Dedifferentiated amniotic fluid mesenchymal stem cell (primary cell): Measurements from ENCODE around the gene HEXA.
A peak's percentile ranks its signal among the peaks of the same experiment; 100 is the strongest.
"Not testable (repeated sequence)": the region's sequence is repeated elsewhere in the genome, so short reads cannot be mapped to it uniquely, and the experiment has no call there.

Experiments
- DNase-seq: peaks from one replicate; pipeline ENCODE4 v3.0.0-alpha.2; 2016; ENCODE audit errors: extremely low spot score

Gene HEXA

DNA sequence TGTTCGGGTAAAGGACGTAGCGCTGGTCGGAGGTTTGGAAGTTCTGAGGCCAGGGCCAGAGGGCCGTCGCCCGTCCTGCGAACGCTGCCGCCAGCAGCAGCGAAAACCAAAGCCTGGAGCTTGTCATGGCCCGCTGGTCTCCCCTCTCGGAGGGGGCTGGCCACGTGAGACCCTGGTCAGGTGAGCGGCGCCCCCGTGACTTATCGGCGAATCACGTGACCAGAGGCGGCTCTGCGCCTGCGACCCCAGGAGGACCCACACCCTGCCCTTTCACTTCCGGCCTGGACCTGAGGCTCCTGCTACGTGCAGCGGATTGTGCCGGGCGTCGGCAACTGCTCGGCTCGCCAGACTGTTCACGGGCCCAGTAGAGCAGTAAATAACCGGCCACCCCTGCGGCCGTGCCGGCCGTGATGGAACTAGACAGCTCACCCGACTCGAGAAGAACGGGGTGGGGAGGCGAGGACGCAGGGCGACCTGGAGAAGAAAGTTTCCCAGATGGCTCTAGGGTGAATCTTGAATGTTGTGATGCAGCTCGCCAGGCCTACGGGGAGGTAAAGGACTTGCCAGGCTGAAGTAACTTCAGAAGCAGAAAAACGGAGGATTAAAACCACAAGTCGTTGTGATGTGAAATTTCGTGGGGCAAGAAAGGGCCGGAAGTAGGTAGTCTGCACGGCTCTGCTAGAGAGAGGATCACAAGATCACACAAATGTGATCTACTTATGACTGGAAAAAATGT is at the start of gene HEXA:
HEXA (minus strand) TSS at position 169 of the 736 bp plus-strand sequence; CDS start at position 127, 42 bp downstream.
- DNase-seq, result peak; percentile 85

DNA sequence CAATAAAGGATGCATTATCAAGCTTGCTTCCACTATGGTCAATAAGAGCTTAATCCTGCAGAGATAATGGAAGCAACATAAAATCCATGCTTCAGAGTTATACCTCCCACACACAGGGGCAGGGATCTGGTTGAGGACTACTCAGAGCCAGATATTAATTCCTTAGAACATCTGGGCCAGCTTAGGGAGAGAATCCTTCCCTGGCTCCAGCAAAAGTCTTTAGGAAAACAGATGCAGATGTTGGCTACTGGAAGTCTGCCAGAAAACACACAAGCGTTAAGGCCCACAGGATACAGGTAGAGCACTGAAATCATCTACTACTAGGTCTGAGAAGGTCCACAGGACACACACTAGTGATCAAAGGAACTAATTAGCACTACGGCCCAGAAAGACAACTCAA is 47.4 kb upstream of the HEXA start:
- no peak for DNase-seq

DNA sequence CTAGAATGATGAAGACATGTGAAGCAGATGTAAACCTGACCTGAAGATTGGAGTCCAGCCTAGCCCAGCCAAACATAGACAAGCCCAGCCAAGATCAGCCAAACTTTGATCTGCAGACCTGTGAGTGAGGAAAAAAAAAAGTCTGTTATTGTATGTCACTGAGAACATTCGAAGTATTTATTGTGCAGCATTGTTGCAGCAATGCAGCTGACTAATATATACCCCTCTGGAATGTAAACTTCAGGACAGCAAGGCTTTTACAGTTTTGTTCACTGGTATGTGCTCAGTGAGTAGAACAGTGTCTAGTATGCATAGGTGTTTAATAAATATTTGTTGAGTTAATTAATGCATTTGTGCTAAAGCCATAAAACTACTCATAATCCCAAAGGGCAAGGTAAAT is 45.7 kb upstream of the HEXA start:
- DNase-seq, result no peak

DNA sequence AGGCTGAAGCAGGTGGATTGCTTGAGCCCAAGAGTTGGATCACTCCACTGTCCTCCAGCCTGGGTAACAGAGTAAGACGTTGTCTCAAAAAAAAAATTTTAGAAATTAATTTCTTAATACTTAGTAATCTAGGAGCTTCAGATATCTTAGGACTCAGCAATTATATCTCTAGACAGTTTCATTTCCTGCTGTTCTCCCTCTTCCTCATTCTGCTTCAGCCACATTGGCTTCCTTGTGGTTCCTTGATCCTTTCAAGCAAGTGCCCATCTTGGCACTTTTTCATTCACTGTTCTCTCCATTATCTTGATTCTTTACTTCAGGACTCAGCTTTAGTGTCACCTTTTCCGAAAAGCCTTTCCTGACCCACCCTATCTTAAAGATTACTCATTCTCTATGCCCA is 44.8 kb upstream of the HEXA start:
- no peak for DNase-seq

DNA sequence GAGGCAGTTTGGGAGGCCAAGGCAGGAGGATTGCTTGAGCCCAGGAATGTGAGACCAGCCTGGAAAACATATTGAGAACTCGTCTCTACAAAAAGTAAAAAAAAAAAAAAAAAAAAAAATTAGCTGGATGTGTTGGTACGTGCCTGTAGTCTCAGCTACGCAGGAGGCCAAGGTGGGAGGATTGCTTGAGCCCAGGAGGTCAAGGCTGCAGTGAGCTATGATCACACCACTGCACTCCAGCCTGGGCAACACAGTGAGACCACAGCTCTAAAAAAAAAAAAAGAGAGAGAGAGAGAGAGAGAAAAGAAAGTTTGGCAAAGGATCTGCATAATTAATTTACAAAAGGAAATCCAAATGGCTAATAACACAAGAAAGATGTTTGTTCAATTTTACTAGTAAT is 44.0 kb upstream of the HEXA start:
- not testable (repeated sequence) for DNase-seq

DNA sequence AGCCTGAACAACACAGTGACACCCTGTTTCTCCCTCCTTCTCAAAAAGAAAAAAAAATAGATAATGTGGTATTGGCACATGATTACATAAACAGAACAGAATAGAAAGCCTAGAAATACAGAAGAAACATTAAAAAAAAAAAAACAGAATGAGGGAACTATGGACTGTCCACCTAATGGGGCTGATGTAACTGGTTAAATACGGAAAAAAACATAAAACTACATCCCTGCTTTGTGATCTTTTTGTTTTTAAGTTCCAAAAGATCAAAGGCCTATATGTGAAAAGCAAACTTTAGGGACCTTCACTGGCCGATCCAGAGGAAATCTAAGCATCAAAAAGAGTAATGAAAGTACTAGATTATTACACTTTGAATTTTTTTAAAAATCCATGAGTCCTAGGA is 39.5 kb upstream of the HEXA start:
- DNase-seq, result no peak

DNA sequence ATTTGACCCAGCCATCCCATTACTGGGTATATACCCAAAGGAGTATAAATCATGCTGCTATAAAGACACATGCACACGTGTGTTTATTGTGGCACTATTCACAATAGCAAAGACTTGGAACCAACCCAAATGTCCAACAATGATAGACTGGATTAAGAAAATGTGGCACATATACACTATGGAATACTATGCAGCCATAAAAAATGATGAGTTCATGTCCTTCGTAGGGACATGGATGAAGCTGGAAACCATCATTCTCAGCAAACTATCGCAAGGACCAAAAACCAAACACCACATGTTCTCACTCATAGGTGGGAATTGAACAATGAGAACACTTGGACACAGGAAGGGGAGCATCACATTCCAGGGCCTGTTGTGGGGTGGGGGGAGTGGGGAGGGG is 37.5 kb upstream of the HEXA start:
- DNase-seq, result not testable (repeated sequence)

DNA sequence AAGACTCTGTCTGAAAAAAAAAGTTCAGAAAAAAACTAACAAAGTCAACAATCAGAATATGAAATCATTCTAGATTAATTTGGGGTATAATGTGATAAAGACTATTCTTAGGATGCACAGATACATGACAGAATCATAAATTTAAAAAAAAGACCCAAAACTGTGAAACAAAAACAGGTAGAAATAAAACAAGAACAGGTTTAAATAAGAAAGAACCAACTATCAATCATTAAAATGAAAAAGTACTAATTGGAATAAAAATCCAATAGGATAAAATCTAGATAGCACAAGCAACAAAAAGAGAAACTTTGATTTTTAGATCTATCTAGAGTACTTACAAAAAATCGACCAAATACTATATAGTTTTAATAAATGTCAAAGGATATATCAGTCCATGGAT is 35.7 kb upstream of the HEXA start:
- DNase-seq, result no peak

DNA sequence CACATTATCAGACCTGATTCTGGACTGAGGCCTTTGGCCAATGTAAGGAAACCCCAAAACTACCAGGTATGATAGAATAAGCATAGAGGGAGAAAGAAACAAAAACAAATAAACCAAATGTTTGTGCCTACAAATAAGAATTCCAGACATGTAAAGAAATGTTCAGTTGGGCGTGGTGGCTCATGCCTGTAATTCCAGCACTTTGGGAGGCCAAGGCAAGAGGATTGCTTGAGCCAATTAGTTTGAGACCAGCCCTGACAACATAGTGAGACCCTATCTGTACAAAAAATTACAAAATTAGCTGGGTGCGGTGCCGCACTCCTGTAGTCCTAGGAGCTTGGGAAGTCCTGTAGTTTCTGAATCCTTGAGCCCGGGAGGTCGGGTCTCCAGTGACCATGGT is 35.3 kb upstream of the HEXA start:
- no peak for DNase-seq

DNA sequence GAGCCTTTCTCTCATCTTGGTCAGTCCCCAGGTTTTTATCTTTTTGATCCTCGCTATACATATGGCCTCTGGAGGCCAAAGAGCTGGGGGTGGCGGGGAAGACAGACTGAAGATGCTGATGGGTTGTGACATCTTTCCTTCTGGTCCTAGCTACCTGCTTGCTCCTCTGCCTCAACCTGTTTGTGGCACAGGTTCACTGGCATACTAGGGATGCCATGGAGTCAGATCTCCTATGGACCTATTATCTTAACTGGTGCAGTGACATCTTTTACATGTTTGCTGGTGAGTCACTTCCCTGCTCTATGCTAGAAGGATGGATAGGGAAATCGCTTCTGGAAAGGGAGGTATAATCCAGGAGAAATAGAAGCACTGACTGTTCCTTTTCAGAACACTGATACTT is 31.1 kb upstream of the HEXA start:
- DNase-seq, result no peak

DNA sequence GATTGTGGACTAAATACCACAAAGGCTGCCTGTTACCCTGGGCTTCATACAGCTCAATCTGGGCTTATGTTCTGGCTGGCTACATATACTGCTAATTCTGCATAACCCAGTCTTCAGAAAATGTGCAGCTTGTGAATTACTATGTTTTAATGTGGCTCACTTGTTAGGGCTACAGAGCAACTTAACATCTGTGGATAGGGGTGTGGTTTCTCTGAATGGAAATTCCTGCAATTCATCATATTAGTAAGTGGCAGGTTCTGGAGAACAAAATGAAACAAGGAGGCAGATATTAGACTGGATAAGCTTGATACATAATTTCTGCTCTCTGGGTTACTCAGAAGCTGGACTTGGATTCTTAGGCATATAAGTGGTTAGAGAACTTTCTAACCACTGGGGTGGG is 29.0 kb upstream of the HEXA start:
- no peak for DNase-seq

DNA sequence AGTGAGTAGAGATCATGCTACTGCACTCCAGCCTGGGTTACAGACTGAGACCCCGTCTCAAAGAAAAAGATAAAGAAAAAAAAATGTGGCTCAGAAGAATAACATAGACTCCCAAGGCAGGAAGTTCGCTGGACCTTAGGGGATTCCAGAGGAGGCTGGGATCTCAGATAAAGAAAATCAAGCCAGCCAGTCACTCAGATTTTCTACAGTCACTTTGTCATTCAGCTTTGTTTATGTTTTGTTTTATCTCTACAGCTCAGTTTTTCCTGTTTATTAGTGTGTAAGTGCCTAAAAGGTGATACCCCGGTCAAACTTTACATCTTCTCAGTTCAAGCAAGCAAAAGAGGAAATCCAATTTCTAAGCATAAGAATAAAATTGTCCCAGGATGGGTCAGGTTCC is 28.5 kb upstream of the HEXA start:
- no peak for DNase-seq

DNA sequence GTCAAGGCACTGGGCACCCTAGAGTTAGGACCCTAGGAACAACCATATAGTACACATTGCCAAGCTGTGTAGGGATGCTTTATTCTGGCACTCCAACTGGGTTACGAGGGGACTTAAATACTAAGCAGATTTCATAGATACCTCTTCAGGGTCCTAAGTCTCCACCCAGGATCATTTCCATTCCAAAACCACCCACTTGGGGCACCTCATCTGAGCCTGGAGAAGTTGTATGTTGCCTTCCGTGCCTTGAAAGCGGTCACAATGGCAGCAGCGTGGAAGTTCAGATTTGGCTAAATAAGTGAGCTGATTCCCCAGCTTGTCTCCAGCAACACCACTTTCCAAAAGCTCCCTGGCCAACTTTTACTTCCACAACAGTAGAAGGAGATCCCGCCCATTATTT is 26.9 kb upstream of the HEXA start:
- DNase-seq, result no peak

DNA sequence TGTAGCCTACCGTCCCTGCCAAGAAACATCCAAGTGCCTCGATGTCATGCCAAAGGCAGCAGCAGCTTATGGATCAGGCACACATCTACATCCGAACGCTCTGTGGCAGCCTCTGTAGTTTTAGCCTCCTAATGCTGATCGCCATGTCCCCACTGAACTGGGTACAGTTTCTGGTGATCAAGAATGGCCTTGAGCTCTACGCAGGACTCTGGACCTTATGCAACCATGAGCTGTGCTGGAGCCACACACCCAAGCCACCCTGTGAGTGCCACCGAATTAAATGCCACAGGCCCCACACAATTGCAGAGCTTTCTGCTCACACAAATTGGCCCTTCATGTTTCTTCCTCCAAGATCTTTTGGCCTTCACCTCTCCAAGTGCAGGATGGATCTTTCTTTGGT is 22.8 kb upstream of the HEXA start:
- DNase-seq, result no peak

DNA sequence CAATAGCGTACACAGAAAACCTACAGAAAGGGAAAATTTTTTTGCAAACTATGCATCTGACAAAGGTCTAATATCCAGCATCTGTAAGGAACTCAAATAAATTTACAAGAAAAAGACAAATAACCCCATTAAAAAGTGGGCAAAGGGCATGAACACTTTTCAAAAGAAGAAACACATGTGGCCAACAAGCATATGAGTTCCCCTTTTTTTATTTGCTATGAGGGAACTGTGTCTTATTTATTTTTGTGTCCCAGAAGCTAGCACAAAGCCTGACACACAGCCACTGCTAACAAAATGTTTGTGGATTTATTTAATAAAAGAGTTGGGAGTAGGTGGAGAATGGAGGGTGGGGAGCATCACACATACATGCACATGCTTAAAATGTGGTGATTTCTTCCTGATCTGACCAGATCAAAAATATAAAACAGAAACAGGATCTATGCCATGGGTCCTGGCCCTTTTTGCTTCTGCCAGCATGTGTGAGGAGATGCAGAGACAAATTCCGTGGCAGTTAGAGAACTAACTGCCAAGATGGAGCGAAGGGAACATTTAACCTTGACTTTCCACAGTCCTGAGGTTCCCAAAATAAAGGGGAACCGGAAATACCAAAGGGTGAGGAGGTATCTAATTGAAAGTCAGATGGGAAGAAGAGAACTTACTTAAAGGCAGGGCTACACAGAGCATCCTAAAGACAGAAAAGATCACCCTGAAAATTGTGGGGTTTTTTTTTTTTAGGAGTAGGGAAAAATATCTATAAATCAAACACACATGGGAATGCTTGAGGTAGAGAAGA is 22.2 kb upstream of the HEXA start, which contains the start of gene TMEM202:
TMEM202 (plus strand) TSS at position 510 of the 793 bp plus-strand sequence; CDS start at position 532, 22 bp downstream.
- DNase-seq, result no peak

DNA sequence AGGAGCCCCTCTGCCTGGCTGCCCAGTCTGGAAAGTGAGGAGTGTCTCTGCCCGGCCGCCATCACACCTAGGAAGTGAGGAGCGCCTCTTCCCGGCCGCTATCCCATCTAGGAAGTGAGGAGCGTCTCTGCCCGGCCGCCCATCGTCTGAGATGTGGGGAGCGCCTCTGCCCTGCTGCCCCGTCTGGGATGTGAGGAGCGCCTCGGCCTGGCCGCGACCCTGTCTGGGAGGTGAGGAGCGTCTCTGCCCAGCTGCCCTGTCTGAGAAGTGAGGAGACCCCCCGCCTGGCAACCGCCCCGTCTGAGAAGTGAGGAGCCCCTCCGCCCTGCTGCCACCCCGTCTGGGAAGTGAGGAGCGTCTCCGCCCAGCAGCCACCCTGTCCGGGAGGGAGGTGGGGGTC is 20.5 kb upstream of the HEXA start:
- DNase-seq, result not testable (repeated sequence)

DNA sequence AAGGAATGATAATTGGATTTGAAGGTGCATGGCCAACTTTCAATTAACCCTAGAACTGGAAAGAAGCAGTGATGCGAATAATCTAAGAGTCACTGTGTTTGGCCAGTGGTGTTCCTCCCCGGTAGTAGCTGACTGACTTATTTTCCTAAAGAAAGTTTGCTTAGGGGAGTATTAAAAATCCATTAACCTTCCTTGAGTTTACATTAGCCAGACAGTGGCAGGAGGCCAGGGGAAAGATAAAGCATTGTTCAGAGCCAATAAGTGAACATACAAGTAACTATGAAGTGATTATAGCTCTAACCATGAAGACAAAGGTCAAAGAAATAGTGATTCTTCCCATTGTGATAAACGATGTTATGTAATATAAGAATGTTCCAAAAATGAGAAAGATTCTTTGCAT is 13.4 kb upstream of the HEXA start:
- DNase-seq, result no peak

DNA sequence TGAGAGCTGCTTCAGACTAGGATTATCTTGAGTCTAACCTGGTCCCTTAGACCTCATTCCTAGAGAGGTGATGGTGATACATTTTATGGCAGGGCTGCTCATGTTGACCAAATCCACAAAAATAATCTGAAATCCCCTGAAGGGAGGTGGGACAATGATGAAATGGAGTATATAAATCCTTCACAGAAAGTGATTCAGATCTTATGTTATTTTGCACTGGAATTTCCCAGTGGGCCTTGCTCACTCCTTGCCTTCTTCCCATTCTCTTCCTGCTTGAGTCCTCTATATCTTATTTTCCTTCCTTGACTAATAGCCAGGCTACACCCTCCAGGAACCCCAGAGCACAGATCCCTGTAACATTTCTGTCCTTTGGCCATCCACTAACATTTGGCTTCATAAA is 11.9 kb upstream of the HEXA start:
- DNase-seq, result no peak

DNA sequence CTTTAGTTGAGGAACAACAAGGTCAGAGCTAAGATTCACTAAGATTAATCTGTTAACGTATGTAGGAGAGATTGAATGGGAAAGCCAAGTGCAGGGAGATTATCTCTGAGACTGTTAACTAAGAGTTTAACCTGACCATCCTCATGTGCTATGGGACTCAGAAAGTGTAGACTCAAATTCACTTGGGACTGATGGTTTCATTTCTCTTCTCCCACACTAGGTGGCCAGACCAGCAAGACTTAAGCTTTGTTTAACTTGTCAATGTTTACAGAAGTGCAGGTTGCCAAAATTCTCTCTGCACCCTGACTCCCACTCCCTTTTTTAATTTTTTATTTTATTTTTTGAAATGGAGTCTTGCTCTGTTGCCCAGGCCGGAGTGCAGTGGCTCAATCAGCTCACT is 6.3 kb upstream of the HEXA start:
- DNase-seq, result no peak

DNA sequence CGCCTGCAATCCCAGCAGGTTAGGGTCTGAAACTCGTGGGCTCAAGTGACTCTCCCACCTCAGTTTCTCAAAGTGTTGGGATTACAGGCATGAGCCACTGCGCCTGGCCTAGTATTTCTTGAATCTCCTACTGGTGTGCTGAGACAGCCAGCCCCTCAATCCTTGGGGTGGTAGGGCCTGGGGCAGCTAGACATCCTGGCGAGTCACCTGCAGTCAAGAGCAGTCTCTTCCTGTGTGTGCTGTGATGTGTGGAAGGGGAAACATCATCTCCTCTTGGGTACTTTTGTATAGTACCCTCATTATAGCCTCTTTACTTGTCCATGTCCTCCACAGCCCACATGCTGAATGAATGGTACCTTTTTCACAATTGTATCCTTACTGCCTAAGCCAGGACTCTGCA is 4.9 kb upstream of the HEXA start:
- DNase-seq, result no peak

DNA sequence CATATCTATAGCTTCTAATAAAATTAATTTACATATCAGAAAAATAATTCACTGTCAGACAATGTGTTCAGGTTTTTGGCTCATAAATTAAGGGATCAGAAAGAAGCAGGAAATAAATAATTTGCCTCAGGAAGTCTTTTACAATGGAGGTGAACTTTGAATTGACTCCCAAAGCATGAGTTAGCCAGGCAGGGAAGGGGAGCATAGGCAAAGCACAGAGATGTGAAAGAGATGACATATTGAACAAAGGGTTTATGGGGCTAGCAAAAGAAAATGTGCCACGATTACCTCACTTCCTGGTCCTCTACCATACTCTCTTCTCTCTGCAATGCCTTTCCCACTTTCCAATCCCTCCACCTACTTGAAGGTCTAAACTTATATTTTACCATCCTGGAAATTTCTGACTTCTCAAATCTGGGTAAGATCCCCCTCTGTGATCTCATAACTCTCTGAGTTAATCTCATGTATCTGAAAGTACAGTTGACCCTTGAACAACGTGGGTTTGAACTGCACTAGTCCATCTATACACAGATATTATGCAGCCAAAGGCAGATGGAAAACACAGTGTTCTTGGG is 4.1 kb upstream of the HEXA start:
- DNase-seq, result no peak

DNA sequence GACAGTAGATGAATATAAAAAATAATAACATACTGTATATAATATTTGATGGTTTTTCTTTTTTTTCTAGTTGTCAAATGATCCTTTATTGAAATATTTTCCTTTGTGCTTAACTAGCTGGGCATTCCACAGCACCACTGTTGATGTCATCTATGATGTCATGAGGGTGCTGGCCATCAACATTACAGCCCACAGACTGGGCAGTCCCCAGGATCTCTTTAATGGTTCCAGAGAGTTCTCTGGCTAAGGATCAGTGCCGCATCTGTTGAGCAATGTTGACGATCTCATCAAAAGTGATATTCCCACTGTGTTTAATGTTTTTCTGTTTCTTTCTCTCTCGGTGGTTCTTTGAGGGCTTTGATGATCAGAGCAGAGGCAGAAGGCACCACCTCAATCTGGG is 3.3 kb upstream of the HEXA start:
- DNase-seq, result not testable (repeated sequence)

DNA sequence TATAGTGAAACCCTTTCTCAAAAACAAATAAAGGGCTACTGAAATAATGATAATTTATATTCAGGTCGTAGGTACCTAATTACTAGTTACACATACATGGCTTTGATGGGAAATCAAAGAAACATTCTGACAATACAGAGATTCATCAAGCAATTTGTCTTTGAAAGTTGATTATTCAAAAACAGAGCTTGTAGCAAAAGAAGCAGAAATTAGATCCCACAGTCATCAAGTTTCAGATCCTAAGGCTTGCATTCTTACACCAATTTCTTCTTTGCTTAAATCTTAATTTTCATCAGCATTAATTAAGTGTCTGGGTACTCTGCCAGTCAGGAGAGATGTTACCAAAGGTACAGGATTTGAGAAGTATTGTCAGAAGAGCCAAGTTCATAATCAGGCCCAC is 1.5 kb upstream of the HEXA start:
- no peak for DNase-seq
